NOMO-1 (cell line): ENCODE results near the gene SART3.
"Not testable (repeated sequence)": the region's sequence is repeated elsewhere in the genome, so short reads cannot be mapped to it uniquely, and the experiment has no call there.

Source experiments
- DNase-seq, 2 experiments: peaks; one replicate each; lab custom pipeline; 2025; ENCODE audit not compliant: unreplicated experiment in 2 of 2; lab: John Stamatoyannopoulos, UW

The SART3 gene

GRCh38 chr12:108582978-108583770 lies 22.2 kb upstream of the SART3 start:
- no peak for DNase-seq

GRCh38 chr12:108582509-108582908 lies 21.5 kb upstream of the SART3 start:
- no peak for DNase-seq

GRCh38 chr12:108581311-108582227 lies 20.6 kb upstream of the SART3 start:
- no peak for DNase-seq

DNA sequence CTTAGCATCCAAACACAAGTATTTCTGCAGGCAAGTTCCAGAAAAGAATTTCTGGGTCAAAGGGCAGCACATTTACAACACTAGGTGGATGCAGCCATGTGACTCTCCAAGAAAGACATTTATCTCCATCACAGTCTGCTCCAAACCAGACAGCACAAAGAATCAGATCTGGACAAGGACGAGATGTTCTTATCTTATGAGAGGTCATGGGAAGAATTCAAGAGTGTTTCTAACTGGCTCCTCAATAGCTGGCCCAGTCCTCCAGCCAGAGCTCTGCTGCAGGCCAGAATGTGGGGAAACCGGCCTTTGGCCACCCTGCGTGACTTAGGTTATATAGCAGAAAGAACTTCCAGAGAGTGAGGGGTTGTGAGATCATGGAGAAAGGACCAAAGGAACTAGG lies 19.6 kb upstream of the SART3 start:
- no peak for DNase-seq

GRCh38 chr12:108578813-108579212 lies 17.8 kb upstream of the SART3 start:
- DNase-seq, result no peak

- DNase-seq, result no peak
Observed at GRCh38 chr12:108578264-108578663, 17.3 kb upstream of the SART3 start.

GRCh38 chr12:108577458-108577857 lies 16.5 kb upstream of the SART3 start:
- no peak for DNase-seq

GRCh38 chr12:108576660-108577234 lies 15.8 kb upstream of the SART3 start:
- no peak for DNase-seq

GRCh38 chr12:108575199-108575912 lies 14.4 kb upstream of the SART3 start:
- no peak for DNase-seq

GRCh38 chr12:108574276-108574675 lies 13.3 kb upstream of the SART3 start:
- DNase-seq, result not testable (repeated sequence)

DNA sequence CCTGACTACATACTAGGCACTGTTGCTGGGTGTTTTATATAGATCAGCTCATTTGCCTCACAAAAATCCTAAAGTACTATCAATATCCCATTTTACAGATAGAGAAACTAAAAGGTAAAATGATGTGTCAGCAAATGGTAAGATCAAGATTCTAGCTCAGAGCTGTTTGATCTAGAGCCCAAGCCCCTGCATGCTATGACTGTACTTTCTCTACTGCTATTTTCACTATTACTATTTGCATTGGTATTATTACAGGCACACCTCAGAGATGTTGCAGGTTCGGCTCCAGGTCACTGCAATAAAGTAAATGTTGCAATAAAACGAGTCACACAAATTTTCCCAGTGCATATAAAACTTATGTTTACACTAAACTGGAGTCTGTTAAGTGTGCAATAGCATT lies 12.3 kb upstream of the SART3 start:
- DNase-seq, result no peak

DNA sequence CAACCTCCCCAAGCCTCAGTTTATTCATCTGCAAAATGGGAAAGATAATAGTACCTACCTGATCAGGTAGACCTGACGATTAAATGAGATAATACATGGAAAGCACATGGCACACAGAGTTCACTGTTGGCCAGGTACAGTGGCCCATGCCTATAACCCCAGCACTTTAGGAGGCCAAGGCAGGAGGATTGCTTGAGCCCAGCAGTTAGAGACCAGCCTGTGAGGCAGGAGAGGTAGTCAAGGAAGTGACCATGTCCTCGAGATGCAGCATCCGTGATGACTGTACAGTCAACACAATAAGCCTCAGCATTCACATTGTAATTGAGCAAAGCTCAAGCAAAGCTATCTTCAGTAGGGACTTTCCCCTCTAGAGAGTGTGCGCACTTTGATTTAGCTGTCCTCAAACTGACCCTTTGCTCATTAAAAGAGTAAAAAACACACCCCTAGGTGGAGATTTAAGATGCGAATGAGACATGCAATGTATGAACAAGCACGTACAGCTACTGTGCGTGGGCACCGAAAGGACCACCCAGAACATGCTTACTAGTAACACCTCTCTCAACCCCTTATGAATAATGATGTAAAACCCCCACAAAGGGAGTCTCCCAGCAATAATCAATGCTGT lies 11.3 kb upstream of the SART3 start:
- no peak for DNase-seq

- no peak for DNase-seq
Observed at GRCh38 chr12:108571609-108572165, 10.7 kb upstream of the SART3 start.

DNA sequence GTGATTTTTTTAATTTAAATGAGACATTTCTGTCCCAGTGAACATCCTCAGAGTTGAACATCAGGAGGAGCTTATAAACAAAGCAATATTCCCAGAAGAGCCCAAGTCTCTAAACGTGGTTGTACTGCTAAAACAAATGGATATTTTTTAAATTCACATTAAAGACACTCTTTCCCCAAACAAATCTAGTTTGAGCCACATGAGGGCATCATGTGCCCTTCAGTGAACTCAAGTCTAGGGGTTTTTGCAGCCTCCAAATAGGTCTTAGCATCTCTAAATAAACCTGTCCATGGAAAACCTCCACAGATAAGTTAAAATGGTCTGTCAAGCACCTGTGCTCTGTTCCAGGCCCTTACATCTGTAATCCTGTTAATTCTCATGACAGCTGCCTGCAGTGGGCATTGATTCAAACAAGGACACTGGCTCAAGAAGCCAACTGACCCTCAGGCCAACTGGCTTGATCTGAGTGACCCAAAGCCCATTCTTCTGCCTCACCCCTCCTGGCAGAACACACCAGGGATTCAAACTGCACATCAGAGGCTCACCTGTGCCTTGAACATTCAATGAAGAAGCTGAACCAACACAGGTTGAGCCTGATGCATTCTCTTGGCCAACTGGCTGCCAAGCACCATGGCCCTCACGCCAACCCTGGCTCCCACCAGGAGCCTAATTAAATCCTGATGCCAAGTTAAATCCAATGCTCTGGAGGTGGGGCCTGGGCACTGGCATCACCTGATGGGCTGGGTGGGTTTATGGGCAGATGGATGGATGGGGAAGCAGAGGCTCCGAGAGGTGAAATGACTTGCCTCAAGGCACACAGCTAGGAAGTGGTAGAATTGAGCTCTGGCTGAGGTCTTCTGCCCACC lies 10.0 kb upstream of the SART3 start:
- DNase-seq, result peak in 1 of 2 experiments; percentile 20

- no peak for DNase-seq
Observed at GRCh38 chr12:108568338-108569154, 7.6 kb upstream of the SART3 start.

DNA sequence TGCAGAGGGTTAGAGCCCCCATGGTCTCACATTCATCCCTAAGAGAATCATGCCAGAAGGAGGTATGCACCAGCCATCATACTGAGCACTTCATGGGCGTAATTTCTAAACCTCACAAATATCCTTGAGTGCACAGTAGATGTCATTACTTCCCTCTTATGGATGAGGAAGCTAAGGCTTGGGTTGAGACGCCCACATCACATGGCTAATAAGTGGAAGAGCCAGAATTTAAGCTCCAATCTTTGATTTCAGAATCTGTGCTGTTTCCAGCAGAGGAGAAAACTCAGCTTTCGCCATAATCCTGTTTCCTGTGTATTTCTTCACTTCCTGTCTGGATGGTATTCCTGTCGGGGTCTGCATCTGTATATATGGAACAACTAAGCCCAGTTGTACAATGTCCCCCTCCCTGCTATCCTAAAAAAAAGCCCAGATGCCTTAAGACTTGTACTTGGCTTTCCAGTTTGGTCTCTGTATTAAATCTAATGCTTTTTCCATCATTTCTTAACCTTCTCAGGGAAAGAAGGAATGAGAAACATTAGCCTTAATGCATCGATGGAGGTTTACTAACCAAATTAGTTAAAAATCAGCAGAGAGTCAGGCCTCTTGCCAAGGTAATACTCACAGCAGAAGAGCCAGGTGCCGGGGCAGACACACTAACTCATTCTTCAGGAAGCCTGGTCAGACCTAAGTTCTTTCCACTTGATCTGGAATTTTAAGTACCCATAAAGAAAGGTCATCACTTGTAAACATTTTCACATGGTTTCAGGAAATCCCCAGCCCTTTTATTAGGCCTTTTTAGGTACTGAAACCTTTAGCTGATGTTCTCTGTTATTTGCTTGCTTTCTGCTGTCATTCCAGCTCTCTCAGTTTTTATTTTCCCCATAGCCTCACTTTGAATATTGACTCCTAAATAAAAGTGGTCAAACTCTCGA lies 6.7 kb upstream of the SART3 start:
- DNase-seq, result no peak

DNA sequence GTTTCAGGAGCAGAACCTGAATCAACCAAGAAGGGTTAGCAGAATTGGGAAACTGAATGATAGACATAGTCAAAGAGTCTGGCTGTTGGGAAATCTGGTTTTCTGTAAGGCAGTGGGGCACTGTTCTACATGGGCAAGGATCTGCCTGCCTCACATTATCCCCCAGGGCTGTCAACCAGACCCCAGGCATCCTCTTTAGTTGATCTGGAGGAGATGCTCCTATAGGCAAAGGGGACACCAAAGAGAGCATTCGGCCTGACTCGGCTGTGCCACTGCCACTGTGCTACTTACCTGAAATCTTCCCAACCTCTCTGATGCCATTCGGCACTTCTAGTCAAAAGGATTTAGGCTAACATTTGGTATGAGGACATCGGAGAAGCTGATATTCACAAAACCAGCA lies 5.5 kb upstream of the SART3 start:
- DNase-seq, result no peak
